Mesenchymal stem cell (in vitro differentiated cells and primary cell): Measurements from ENCODE around the gene RACGAP1.
A peak's percentile ranks its signal among the peaks of the same experiment; 100 is the strongest.

Experiments
- DNase-seq: peaks from one replicate; pipeline ENCODE4 v3.0.0-alpha.2; 2013
- H2AFZ ChIP-seq: one replicate; pipeline ENCODE4 v1.6.1; 2013; ENCODE audit warnings: low read depth, mild to moderate bottlenecking, control low read depth, inconsistent platforms, low read length, moderate library complexity
- H2AK5ac ChIP-seq: 2 replicates; pipeline ENCODE4 v1.6.1; 2013; ENCODE audit warnings: low read length, moderate library complexity, mild to moderate bottlenecking, inconsistent platforms; ENCODE audit not compliant: severe bottlenecking
- H2BK120ac ChIP-seq: one replicate; pipeline ENCODE4 v1.6.1; 2013; ENCODE audit warnings: low read depth, mild to moderate bottlenecking, inconsistent platforms, low read length, moderate library complexity
- H2BK12ac ChIP-seq, 2 experiments: one replicate each; pipeline ENCODE4 v1.6.1; 2013; ENCODE audit warnings: inconsistent platforms in 2 of 2, low read length in 2 of 2, mild to moderate bottlenecking in 2 of 2, moderate library complexity in 2 of 2, control low read depth in 1 of 2
- H2BK15ac ChIP-seq: one replicate; pipeline ENCODE4 v1.6.1; 2013; ENCODE audit warnings: mild to moderate bottlenecking, low read depth, inconsistent platforms; ENCODE audit not compliant: poor library complexity, severe bottlenecking
- H2BK5ac ChIP-seq: 2 replicates; pipeline ENCODE4 v1.6.1; 2013; ENCODE audit warnings: low read depth, mild to moderate bottlenecking, low read length, control low read depth, inconsistent platforms; ENCODE audit not compliant: poor library complexity, severe bottlenecking
- H3K14ac ChIP-seq, 2 experiments: one replicate each; pipeline ENCODE4 v1.6.1; 2013; ENCODE audit warnings: inconsistent platforms in 2 of 2, low read length in 2 of 2, control low read depth in 1 of 2, mild to moderate bottlenecking in 1 of 2, moderate library complexity in 1 of 2
- H3K18ac ChIP-seq, 2 experiments: one replicate each; pipeline ENCODE4 v1.6.1; 2013; ENCODE audit warnings: inconsistent platforms in 2 of 2, low read length in 2 of 2, control low read depth in 1 of 2, low read depth in 1 of 2, mild to moderate bottlenecking in 1 of 2
- H3K23ac ChIP-seq, 2 experiments: one replicate each; pipeline ENCODE4 v1.6.1; 2013; ENCODE audit warnings: inconsistent platforms in 2 of 2, low read length in 2 of 2, mild to moderate bottlenecking in 2 of 2, moderate library complexity in 2 of 2, control low read depth in 1 of 2
- H3K27ac ChIP-seq: 2 replicates; pipeline ENCODE4 v1.5.1; 2013; ENCODE audit warnings: mild to moderate bottlenecking, moderate library complexity, low read length, control low read depth, inconsistent platforms; ENCODE audit not compliant: poor library complexity, severe bottlenecking
- H3K27me3 ChIP-seq, 2 experiments: 2 replicates each; pipeline versions ENCODE4 v1.6.1 to v1.7.0; 2013; ENCODE audit warnings: low read length in 2 of 2, mild to moderate bottlenecking in 2 of 2, moderate library complexity in 2 of 2, control low read depth in 1 of 2, inconsistent platforms in 1 of 2; ENCODE audit not compliant: control insufficient read depth in 1 of 2, insufficient read depth in 1 of 2
- H3K36me3 ChIP-seq, 2 experiments: 2 replicates each; pipeline versions ENCODE4 v1.6.1 to v1.7.0; 2013; ENCODE audit warnings: low read length in 2 of 2, control low read depth in 1 of 2, inconsistent platforms in 1 of 2, low read depth in 1 of 2, mild to moderate bottlenecking in 1 of 2; ENCODE audit not compliant: insufficient read depth in 2 of 2, control insufficient read depth in 1 of 2
- H3K4ac ChIP-seq, 2 experiments: one replicate each; pipeline ENCODE4 v1.6.1; 2013; ENCODE audit warnings: inconsistent platforms in 2 of 2, low read length in 2 of 2, mild to moderate bottlenecking in 2 of 2, moderate library complexity in 2 of 2, control low read depth in 1 of 2, low read depth in 1 of 2
- H3K4me1 ChIP-seq: 2 replicates; pipeline ENCODE4 v1.6.1; 2013; ENCODE audit warnings: low read depth, low read length, control low read depth; ENCODE audit not compliant: control insufficient read depth, insufficient read depth
- H3K4me2 ChIP-seq: 2 replicates; pipeline ENCODE4 v1.6.1; 2013; ENCODE audit warnings: low read length, mild to moderate bottlenecking, inconsistent platforms; ENCODE audit not compliant: poor library complexity, severe bottlenecking
- H3K4me3 ChIP-seq, 2 experiments: 2 replicates each; pipeline versions ENCODE4 v1.5.1 to v1.7.0; 2013; ENCODE audit warnings: low read length in 2 of 2, mild to moderate bottlenecking in 2 of 2, control low read depth in 1 of 2, low read depth in 1 of 2; ENCODE audit not compliant: insufficient read depth in 1 of 2
- H3K79me1 ChIP-seq: replicated peaks from 2 replicates; pipeline ENCODE4 v1.6.1; 2013; ENCODE audit warnings: mild to moderate bottlenecking, control low read depth, low read length, inconsistent platforms; ENCODE audit not compliant: poor library complexity, severe bottlenecking
- H3K9ac ChIP-seq: 2 replicates; pipeline ENCODE4 v1.7.0; 2013; ENCODE audit warnings: mild to moderate bottlenecking, low read length, moderate library complexity
- H3K9me3 ChIP-seq: 2 replicates; pipeline ENCODE4 v1.7.0; 2013; ENCODE audit warnings: mild to moderate bottlenecking, low read length; ENCODE audit not compliant: control insufficient read depth
- H4K8ac ChIP-seq: one replicate; pipeline ENCODE4 v1.6.1; 2013; ENCODE audit warnings: inconsistent platforms, mild to moderate bottlenecking, low read length, moderate library complexity
- H4K91ac ChIP-seq: one replicate; pipeline ENCODE4 v1.6.1; 2013; ENCODE audit warnings: mild to moderate bottlenecking, low read length, inconsistent platforms
- WGBS: methylation state at CpG from one replicate; pipeline ENCODE4 v1.1.7; 2013; ENCODE audit warnings: mixed read lengths; 5-methylcytosine and 5-hydroxymethylcytosine counted together

The RACGAP1 gene

DNA sequence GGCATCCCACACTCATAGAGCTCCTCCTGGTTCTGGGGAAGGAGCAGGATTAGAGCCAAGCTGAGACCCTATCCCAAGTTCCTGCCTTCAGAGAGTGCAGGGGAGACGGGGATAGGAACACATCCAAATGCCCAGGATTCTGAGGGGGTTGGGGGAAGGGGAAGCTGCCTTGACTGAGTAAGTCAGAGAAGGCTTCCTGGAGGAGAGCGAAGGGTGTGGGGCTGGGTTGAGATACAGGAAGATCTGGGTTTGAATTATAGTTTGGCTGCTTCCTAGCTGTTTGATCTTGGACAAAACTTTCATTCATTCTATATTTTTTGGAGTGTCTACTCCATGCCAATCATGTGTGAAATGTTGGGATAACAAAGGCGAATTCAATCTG, 82.8 kb downstream of the RACGAP1 start:
- Histone ChIP-seq H3K27me3 (no peaks in the 10 kb centered on the region), H3K9ac (no peak overlapping the region), H3K18ac (no peak overlapping the region), H2BK15ac (no peak overlapping the region), H3K23ac (no peak overlapping the region), H3K4me2 (no peak overlapping the region), H2BK5ac (no peak overlapping the region), H3K4me1 (peaks cover 2% of the 10 kb centered on the region), H3K4me3 (no peak overlapping the region), H2AFZ (no peak overlapping the region), H3K27ac (no peak overlapping the region), H4K91ac (no peak overlapping the region), H3K9me3 (no peaks in the 10 kb centered on the region), H4K8ac (no peak overlapping the region), H3K36me3 (no peaks in the 10 kb centered on the region), H3K14ac (no peak overlapping the region), H3K79me1 (no peaks in the 10 kb centered on the region), H2BK120ac (no peak overlapping the region), H2BK12ac (no peak overlapping the region), H3K4ac (no peak overlapping the region), H2AK5ac (no peak overlapping the region)
- 93% methylated on average over 3 of the region's 3 CpGs for WGBS
- no peak for DNase-seq

DNA sequence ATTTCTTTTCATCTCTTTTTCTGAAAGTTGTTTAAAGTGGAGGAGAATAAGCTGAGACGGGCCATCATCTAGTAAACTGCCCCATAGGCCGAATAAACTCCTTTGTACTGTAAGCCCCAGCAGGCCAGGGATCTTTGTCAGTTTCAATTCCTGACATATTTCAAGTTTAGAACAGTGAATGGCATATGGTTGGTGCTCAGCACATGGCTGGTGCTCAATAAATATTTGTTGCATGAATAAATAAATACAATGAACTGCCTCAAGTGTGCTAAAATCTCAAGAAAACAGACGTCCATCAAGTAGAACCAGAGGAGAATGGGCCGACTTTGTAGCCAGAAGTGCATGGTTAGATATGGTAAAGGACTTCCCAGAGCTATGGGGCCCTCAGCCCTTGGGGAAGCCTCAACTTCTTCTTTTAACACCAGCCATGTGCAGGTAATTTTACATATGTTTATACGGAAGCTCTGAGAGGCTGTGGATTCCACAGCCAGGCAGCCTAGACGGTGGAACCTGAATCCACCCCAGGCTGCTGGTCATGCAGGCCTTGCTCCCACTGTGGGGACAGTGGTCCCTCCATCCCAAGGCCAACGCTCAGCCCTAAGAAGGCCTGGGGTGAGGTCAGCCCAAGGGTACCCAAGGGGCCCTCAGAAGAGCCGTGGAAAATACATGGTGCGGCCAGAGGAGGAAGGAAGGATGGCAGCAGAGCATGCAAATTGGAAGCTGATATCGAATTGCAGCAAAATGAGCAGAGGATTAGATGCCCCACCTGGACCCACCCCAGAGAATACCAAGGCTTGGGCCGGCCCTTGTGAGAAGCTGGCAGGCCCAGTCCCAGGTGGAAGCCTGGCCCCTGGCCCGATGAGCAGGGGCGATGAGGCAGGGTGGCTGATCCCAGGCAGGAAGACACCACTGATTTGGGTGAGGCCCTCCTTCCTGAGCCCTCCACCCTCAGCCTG, 83.5 kb downstream of the RACGAP1 start:
- H3K4me2 ChIP-seq = no peak overlapping the region
- no peak overlapping the region for H3K4ac ChIP-seq
- H4K8ac ChIP-seq = no peak overlapping the region
- H3K79me1 ChIP-seq = no peaks in the 10 kb centered on the region
- 89% methylated on average over 13 of the region's 13 CpGs for WGBS
- no peak overlapping the region for H2AFZ ChIP-seq
- H3K27me3 ChIP-seq = no peaks in the 10 kb centered on the region
- DNase-seq = no peak
- no peaks in the 10 kb centered on the region for H3K9me3 ChIP-seq
- H2BK15ac ChIP-seq = no peak overlapping the region
- H4K91ac ChIP-seq = no peak overlapping the region
- no peak overlapping the region for H3K27ac ChIP-seq
- H3K23ac ChIP-seq = no peak overlapping the region
- H2BK12ac ChIP-seq = no peak overlapping the region
- no peak overlapping the region for H2BK5ac ChIP-seq
- H3K18ac ChIP-seq = no peak overlapping the region
- no peaks in the 10 kb centered on the region for H3K36me3 ChIP-seq
- H3K14ac ChIP-seq = no peak overlapping the region
- H3K9ac ChIP-seq = no peak overlapping the region
- no peak overlapping the region for H2AK5ac ChIP-seq
- H3K4me1 ChIP-seq = peaks cover 2% of the 10 kb centered on the region
- no peak overlapping the region for H2BK120ac ChIP-seq
- no peak overlapping the region for H3K4me3 ChIP-seq

DNA sequence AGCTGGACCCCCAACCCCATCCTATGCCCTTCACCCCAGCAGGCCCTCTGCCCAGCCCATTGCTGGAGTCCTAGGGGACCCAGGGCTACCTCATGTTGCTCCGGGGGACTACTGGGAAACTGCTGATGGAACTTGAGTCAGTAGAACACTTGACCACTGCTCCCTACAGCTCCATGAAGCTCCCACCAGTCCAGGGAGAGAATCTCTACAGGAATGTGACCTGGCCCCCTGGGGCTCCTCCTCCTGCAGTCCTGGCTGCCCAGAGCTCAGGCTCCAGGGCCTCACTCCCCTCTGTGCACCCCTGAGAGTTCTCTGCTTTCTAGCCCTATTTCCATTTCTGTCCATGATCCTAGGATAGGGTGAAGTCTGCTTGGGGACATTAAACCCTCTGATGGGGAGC, 85.6 kb downstream of the RACGAP1 start:
- H3K4me3 ChIP-seq = no peak overlapping the region
- H3K4me1 ChIP-seq = no peaks in the 10 kb centered on the region
- H3K4ac ChIP-seq = no peak overlapping the region
- H2BK15ac ChIP-seq = no peak overlapping the region
- H3K18ac ChIP-seq = no peak overlapping the region
- H3K14ac ChIP-seq = no peak overlapping the region
- H3K4me2 ChIP-seq = no peak overlapping the region
- no peak overlapping the region for H2BK5ac ChIP-seq
- no peak overlapping the region for H3K27ac ChIP-seq
- no peak for DNase-seq
- H3K23ac ChIP-seq = no peak overlapping the region
- H4K91ac ChIP-seq = no peak overlapping the region
- H3K9ac ChIP-seq = no peak overlapping the region
- H4K8ac ChIP-seq = peak overlapping the region; percentile 31
- no peak overlapping the region for H2BK12ac ChIP-seq
- no peaks in the 10 kb centered on the region for H3K9me3 ChIP-seq
- 100% methylated on average over 1 of the region's 1 CpG for WGBS
- H2BK120ac ChIP-seq = no peak overlapping the region
- H3K79me1 ChIP-seq = no peaks in the 10 kb centered on the region
- H2AK5ac ChIP-seq = no peak overlapping the region
- no peak overlapping the region for H2AFZ ChIP-seq
- no peaks in the 10 kb centered on the region for H3K36me3 ChIP-seq
- no peaks in the 10 kb centered on the region for H3K27me3 ChIP-seq

DNA sequence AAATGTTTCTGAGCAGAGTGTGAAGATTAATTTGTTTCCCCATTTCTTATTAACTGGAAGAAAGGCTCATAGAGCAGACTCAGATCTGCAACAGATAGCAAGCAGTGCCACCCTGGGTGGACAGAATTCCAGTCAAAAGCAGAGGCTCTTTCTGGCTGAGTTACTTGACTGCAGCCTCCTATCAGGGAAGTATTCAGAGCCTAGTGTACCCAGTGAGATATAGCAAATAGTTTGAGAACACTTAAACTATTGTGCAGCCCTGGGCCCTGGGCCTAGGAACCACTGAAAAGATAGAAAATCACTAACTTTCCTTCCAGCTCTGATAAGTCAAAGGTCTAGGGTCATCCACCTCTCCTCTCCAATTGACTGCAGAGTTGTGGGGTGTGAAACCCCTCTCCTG, 86.0 kb downstream of the RACGAP1 start:
- H3K23ac ChIP-seq = no peak overlapping the region
- H2BK15ac ChIP-seq = no peak overlapping the region
- no peaks in the 10 kb centered on the region for H3K36me3 ChIP-seq
- no peak overlapping the region for H3K4me2 ChIP-seq
- no peak for DNase-seq
- no peak overlapping the region for H3K14ac ChIP-seq
- H2AFZ ChIP-seq = no peak overlapping the region
- no peaks in the 10 kb centered on the region for H3K27me3 ChIP-seq
- H4K8ac ChIP-seq = no peak overlapping the region
- no peak overlapping the region for H3K4me3 ChIP-seq
- no peak overlapping the region for H3K27ac ChIP-seq
- H2BK12ac ChIP-seq = no peak overlapping the region
- H2BK5ac ChIP-seq = no peak overlapping the region
- H3K18ac ChIP-seq = no peak overlapping the region
- H3K4ac ChIP-seq = no peak overlapping the region
- H2AK5ac ChIP-seq = no peak overlapping the region
- H3K4me1 ChIP-seq = no peaks in the 10 kb centered on the region
- no peaks in the 10 kb centered on the region for H3K9me3 ChIP-seq
- no peak overlapping the region for H3K9ac ChIP-seq
- no peak overlapping the region for H2BK120ac ChIP-seq
- H3K79me1 ChIP-seq = no peaks in the 10 kb centered on the region
- no peak overlapping the region for H4K91ac ChIP-seq
